HG02885 (cell line): ENCODE data around the gene RPP21.

Experiments used
- ATAC-seq: cut with Tn5 transposase; IDR thresholded peaks from one replicate; pipeline ENCODE4 v1.9.1; 2021; ENCODE audit warnings: mild to moderate bottlenecking; ENCODE audit not compliant: unreplicated experiment, poor library complexity

The RPP21 gene

GRCh38 chr6:30328397-30328796 is 16.6 kb upstream of the RPP21 start:
- ATAC-seq, result no peak

DNA sequence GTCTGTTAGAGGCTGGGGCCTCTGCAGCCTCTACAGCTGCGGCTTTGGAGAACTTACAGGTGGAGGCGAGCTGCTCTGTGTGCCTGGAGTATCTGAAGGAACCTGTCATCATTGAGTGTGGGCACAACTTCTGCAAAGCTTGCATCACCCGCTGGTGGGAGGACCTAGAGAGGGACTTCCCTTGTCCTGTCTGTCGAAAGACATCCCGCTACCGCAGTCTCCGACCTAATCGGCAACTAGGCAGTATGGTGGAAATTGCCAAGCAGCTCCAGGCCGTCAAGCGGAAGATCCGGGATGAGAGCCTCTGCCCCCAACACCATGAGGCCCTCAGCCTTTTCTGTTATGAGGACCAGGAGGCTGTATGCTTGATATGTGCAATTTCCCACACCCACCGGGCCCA is 15.6 kb upstream of the RPP21 start:
- no peak for ATAC-seq

DNA sequence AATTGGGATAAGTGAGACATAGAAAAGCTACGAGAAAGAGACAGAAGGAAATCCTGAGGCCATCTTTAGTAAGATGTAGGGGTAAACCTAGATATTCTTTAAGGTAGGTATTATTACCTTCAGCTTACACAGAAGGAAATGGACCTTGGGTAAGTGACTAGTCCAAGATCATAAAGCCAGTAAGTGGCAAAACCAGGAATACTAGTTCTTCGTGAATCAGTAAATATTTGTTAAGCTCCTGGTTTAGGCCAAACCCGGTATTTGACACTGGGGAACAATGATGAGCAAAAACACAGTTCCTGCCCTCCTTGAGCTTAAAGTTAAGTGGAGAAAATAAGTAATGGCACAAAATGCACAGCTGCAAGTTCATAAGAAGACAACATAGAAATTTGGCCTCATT is 13.0 kb upstream of the RPP21 start:
- ATAC-seq, result no peak

GRCh38 chr6:30334075-30334783 is 10.7 kb upstream of the RPP21 start:
- no peak for ATAC-seq

GRCh38 chr6:30340589-30341054 is 4.3 kb upstream of the RPP21 start:
- no peak for ATAC-seq

- ATAC-seq, result no peak
Observed at GRCh38 chr6:30341218-30341617, 3.7 kb upstream of the RPP21 start.

- no peak for ATAC-seq
Observed at GRCh38 chr6:30341728-30342127, 3.2 kb upstream of the RPP21 start.

GRCh38 chr6:30344191-30344867 is 627 bp upstream of the RPP21 start:
- no peak for ATAC-seq

DNA sequence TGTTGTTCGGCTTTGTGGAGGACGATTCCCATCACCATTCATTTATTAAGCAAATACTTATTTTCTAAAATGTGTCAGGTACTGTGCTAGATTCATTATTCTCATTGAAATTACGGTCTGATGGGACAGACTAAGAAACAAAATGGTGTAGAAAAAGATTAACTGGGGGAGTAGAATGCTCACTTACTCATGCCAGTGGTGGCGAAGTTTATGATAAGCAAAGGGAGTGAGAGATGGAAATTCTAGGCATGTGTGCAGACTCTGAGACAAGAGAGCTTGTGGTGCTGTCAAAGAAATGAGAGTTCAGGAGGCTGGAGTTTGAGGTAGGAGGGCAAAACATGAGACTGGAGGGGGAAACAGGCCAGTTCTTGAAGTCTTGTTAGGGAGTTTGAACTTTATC is 896 bp downstream of the RPP21 start:
- ATAC-seq, result no peak

DNA sequence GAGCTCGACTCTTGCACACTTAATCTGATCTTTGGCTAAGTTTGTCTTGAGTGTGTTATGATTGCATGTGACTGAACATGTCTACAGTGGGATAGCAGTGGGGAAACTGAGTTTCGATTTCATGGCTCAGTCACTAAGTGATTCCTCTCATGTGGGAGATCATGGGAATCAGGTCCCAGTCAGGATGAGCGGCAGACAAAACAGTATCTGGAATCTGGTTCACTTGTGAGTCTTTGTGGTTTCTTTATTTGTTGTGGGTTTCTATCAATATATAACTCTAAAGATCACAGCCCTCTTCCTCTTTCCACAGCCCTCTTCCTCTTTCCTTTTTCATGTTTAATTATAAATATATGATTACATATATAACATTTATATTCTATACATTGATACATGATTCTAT is 4.0 kb downstream of the RPP21 start:
- no peak for ATAC-seq

DNA sequence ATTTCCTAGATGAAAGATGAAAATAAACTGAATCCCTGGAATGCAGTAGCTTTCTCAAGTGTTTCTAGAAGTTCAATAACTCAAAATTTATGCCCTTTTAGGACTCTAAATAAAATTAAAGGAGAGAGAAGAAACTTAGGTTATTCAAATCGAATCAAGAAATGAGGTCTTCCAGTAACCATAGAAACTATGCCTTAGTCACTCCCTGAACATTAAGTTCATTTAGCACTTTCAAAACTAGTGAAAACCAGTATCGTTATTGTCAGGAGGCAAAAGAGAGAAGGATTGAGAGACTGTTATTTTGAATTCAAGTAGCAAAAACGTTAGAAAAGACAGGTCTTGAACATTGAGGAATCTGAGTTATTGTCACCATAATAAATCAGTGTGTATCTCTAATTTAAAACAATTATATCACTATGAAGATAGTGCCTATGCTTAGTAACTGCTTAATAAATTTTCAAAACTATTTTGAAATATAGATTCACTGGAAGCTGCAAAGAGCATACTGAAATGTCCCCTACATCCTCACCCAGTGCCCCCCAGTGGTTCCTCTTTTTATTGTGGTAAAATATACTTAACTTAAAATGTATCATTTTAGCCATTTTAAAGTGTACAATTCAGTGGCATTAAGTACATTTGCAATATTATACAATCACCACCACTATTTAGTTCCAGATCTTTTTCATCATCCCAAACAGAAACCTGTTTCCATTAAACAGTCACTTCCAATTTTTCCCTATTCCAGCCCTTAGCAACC is 4.6 kb downstream of the RPP21 start:
- ATAC-seq, result no peak

GRCh38 chr6:30350524-30350923 is 5.6 kb downstream of the RPP21 start:
- no peak for ATAC-seq

DNA sequence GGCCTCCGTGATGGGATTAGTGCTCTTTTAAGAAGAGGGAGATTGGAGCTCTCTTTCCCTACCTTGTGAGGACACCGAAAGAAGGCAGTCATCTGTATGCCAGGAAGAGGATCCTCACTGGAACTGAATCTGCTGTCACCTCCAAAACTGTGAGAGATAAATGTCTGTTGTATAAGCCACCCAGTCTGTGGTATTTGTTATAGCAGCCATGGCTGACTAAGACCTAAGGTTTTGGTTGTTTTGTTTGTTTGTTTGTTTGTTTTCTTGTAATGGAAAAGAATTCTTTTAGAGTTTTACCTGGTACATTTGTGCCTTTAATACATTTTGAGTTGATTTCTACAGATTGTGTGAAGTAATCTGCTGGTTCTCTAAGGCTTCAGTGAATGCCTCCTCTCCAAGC is 7.6 kb downstream of the RPP21 start:
- no peak for ATAC-seq

GRCh38 chr6:30355281-30355680 is 10.3 kb downstream of the RPP21 start:
- no peak for ATAC-seq

DNA sequence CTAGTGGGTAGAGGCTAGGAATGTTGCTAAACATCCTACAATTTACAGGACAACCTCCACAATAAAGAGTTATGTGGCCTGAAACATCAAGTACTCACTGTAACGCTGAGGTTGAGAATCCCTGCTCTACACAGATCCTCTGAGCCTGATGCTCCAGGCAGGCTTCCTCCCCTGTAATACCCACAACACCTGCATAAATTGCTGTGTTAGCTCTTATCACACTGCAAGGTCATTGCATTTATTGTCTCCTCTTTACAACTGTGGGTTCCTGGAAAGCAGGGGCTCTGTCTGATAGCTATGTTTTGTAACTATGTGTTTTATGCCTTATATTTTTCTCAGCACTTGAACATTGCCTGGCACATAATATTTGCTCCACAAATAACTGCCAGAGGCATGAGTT is 11.6 kb downstream of the RPP21 start:
- no peak for ATAC-seq

DNA sequence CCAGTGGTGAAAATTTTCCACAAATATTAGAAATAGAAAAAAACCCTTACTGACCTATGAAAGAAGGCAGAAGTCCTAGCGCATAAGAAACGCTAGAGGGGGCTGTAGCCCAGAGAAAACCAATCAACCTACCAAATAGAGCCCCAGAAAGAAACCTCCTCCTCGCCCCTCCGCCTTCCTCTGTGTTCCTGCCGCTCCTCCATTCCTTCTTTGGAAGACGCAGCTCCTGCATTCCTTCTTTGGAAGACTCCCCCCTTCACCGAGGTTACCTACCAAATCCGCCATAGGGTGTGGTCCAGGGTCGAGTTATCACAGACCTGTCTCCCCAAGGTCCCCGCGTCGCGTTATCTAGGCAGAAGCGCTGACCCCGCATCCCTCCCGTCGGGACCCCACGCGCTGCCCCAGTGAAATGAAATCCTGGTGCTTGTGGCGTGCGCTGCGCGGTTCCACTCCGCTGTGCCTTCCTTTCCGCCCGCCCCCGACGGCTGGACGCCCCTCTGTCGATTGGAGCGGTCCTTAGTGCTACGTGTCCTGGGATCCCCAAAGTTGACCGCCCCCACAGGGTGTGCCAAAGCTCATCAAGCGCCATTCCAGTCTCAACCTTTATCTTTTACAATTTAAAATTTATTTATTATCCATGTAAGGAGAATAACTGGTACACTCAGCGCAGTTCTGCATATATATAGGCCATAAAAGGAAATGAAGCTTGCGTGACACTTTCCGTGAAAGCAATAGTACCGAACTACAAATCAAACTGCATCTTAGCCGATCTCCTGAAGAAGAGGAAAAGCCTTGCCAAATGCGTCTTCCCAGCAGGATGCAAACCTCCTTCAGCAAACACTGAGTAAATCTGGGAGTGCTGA is 13.0 kb downstream of the RPP21 start:
- ATAC-seq, result no peak

DNA sequence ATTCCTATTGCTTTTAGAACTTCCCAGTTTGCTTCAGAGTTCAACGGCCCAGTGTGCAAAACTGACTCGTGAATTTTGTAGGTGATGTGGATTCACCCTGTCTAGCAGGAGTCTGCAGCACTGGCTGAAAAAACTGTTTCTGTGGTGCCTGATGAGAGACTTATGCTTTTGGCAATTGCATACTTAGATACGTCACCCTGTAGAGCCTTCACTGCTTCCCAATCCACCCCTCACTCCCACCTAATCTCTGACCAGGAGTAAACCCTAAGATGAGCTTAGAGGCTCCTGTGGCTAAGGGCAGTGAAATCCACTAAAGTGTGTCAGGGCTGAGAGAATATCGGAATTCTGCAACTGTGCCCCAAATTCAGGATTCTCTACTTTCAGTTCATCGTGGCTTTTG is 14.3 kb downstream of the RPP21 start:
- ATAC-seq, result no peak

GRCh38 chr6:30360139-30360538 is 15.2 kb downstream of the RPP21 start:
- ATAC-seq, result no peak

DNA sequence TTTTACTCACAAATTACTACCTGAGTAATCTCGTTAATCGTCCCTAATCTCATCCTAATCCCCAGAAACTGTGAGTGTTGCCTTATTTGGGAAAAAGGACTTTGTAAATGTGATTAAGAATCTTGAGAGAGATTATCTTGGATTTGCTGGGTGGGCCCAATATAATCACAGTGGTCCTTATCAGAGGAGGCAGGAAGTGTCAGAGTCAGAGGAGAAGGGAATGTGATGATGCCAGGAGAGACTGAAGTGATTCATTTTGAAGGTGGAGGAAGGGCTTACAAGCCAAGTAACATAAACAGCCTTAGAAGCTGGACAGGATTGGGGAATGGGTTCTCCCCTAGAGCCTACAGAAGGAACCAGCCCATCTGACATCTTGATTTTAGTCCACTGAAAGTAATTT is 16.7 kb downstream of the RPP21 start:
- no peak for ATAC-seq

- ATAC-seq, result no peak
Observed at GRCh38 chr6:30363459-30363858, 18.5 kb downstream of the RPP21 start.
